HG02571 (cell line): ENCODE measurements around the gene TIMM23.
A peak's percentile ranks its signal among the peaks of the same experiment; 100 is the strongest.
"Not testable (repeated sequence)": the region's sequence is repeated elsewhere in the genome, so short reads cannot be mapped to it uniquely, and the experiment has no call there.

ENCODE experiments used
- ATAC-seq: cut with Tn5 transposase; IDR thresholded peaks from one replicate; pipeline ENCODE4 v1.9.1; 2021; ENCODE audit warnings: mild to moderate bottlenecking, moderate library complexity; ENCODE audit not compliant: unreplicated experiment

TIMM23 gene, protein sequence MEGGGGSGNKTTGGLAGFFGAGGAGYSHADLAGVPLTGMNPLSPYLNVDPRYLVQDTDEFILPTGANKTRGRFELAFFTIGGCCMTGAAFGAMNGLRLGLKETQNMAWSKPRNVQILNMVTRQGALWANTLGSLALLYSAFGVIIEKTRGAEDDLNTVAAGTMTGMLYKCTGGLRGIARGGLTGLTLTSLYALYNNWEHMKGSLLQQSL

GRCh38 chr10:45972106-45972812 lies at the start of gene TIMM23:
Gene TIMM23, plus strand, starts transcription at chr10:45972489. Its CDS starts 136 bp downstream, at chr10:45972625.
- ATAC-seq: peak; percentile 72

- ATAC-seq: not testable (repeated sequence)
Measured at GRCh38 chr10:45926790-45927189, 45.5 kb upstream of the TIMM23 start.

GRCh38 chr10:45931305-45931704 lies 41.0 kb upstream of the TIMM23 start:
- ATAC-seq: not testable (repeated sequence)

GRCh38 chr10:45934788-45935187 lies 37.5 kb upstream of the TIMM23 start:
- not testable (repeated sequence) for ATAC-seq

- not testable (repeated sequence) for ATAC-seq
Measured at GRCh38 chr10:45939176-45939697, 33.1 kb upstream of the TIMM23 start.

DNA sequence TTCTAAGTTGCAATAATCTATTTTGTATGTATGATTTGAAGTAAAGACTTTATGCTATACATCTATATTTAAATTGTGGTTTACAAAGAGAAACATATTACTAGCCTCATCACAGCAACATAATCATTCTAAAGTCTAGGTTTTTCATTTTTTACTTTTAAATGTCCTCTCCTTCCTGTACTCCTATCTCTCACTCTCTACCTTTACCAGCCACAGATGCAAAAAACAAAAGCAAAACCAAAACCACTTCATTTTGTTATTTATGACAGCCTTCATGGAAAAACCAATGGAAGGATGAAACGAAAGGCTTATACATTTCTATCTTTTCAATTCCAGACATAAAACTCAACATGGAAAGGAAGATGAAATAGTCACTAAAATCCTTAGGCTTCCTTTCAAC lies 31.1 kb upstream of the TIMM23 start:
- not testable (repeated sequence) for ATAC-seq

GRCh38 chr10:45945476-45945875 lies 26.8 kb upstream of the TIMM23 start:
- ATAC-seq: not testable (repeated sequence)

- ATAC-seq: not testable (repeated sequence)
Measured at GRCh38 chr10:45947363-45947762, 24.9 kb upstream of the TIMM23 start.

- not testable (repeated sequence) for ATAC-seq
Measured at GRCh38 chr10:45948801-45949200, 23.5 kb upstream of the TIMM23 start.

GRCh38 chr10:45954367-45954766 lies 17.9 kb upstream of the TIMM23 start:
- not testable (repeated sequence) for ATAC-seq

DNA sequence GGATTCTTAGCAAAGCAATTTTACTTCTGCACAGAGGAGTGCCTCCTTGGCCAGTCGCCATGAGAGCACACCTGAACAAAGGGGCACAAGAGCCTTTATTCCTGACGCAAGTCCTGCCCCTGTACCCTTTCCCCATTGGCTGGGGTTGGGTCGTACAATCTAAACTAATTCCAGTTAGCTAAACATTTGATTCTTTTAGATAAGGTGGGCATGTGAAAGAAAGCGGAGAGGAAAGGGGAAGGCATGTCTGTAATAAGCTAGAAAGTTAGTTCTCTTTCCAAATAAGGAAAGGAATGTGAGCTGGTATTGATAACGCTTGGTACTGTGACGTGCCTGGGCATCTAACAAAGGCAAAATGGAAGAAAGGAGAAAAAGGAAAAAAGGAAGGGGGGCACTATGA lies 15.7 kb upstream of the TIMM23 start:
- ATAC-seq: not testable (repeated sequence)

GRCh38 chr10:45957928-45958327 lies 14.4 kb upstream of the TIMM23 start:
- ATAC-seq: not testable (repeated sequence)

DNA sequence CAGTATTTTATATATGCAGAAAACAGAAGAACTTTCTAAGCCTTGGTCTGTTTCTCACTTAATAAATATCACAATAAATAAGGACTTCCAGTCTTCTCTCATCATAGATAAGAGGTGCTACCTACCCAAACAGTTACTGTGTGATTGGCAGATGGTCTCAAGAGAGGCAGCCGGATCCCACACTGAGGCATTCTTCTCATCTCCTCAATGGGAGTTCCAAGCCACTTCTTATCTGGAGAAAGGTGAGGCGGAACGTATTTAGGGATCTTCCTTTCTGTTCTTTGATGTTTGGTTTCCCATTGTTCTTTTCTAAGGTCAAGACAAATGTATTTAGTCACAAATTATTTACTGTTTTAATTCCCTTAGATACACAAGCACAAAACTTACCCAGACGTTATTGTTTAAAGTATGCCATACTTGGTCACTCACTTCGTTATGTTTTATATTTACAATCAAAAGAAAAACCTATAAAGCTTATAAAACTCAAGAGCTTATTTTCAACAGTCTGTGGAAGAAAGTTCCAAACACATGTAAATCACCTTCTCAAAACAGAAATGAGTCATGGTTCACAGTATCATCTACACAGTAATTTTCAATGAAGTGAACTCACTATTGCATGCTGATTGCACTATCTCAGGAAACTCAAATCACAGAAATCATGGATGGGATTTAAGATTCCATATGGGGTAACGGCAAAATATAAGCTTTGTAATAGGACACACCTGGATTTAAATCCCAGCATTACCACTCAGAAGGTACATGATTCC lies 9.4 kb upstream of the TIMM23 start:
- not testable (repeated sequence) for ATAC-seq

DNA sequence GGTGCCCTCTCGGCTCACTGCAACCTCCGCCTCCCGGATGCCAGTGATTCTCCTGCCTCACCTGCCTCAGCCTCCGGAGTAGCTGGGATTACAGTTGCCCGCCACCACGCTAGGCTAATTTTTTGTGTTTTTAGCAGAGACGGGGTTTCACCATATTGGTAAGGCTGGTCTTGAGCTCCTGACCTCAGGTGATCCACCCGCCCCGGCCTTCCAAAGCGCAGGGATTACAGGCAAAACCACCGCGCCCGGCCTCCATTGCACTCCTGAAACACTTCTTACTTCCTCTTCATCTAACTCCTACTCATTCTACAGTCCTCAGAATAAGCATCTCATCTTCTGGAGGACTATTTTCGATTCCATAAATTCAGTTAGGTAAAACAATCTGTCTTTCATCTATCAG lies 1.3 kb upstream of the TIMM23 start:
- not testable (repeated sequence) for ATAC-seq

GRCh38 chr10:45971742-45972105 lies 565 bp upstream of the TIMM23 start:
- ATAC-seq: peak; percentile 33

GRCh38 chr10:45972813-45973169 lies 502 bp downstream of the TIMM23 start:
- ATAC-seq: peak; percentile 16

DNA sequence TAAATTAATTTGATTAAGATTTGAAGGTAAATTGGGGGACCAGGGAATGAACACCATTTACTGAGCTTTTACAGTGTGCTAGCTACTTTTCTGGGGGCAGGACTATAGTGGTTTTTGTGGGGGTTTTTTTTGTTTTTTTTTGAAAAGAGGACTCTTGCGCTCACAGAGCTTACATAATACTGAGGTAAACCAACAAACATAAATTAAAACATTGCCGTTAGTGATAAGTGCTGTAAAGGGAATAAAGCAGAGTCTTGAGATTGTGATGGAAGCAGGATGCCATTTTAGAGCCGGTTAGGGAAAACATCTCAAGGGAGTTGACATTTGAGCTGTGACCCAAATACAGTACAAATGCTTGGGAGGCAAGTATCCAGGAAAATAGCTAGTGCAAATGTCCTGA lies 1.8 kb downstream of the TIMM23 start:
- not testable (repeated sequence) for ATAC-seq

- peak; percentile 62 for ATAC-seq
Measured at GRCh38 chr10:45978554-45978953, 6.3 kb downstream of the TIMM23 start.

- ATAC-seq: not testable (repeated sequence)
Measured at GRCh38 chr10:45981367-45981766, 9.1 kb downstream of the TIMM23 start.

DNA sequence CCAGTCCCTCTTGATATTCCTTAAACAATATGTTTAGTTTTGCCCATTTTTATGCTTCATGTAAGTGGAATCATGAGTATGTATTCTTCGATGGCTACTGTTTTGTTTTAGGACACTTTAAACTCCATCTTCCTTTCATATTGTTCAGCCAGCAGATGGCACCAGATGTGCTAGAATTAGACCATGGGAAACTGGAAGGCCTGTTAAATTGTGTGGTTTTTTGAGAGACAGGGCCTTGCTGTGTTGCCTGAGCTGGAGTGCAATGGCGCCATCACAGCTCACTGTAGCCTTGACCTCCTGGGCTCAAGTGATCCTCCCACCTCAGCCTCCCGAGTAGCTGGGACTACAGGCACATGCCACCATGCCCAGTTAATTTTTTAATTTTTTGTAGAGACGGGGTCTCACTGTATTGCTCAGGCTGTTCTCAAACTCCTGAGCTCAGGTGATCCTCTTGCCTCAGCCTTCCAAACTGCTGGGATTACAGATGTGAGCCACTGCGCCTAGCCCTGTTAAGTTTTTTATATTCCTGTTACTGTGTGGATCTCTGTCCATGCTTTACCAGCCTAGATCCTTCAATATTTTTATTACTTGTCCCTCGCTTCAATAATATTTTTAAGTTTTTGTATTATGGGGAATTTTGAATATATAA lies 11.4 kb downstream of the TIMM23 start:
- not testable (repeated sequence) for ATAC-seq

DNA sequence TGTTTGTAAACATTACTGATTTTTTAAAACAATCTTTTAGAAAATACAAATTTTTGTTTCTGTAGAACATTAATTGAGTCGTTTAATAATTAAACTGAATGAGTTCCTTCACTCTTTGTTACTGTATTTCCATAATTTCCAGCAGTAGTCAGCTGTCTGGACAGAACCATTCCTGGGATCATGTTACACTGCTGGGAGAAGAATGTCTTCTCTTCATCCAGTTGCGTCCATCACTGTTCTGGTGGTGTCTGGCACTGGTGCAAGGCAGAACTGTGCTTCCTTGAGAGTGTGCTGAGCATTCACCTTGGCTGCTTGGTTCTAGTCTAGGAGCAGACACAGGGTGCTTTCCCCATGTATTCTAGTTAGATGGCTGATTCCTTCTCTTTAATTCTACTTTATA lies 12.2 kb downstream of the TIMM23 start:
- ATAC-seq: not testable (repeated sequence)
